Measurements from ENCODE around the gene TRPV4.
A peak's percentile ranks its signal among the peaks of the same experiment; 100 is the strongest.

Gene TRPV4

DNA sequence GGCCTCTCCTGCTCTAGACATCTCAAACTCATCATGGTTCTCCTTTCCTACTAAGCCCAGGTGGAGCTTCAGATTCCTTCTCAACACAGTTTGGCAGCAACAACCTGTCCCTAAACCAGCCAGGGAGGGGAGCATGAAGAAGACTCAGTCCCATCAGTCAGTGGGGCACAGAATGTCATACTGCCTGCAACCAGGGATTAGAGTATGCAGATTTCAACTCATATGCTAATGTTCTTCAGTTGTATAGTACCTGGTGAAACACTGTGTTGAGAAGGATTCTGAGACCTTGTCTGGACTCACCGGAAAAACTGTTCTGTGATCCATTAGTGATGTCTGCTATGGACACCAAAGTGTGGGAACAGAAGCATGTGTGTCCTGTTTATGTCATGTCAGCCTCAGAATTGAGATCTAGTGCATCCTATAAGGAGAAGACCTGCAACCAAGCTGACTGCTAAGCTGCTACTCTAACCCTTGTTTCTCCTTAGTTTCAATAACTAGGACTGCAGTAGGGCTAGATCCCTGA, 43.6 kb downstream of the TRPV4 start:
- Mint-ChIP-seq H3K36me3 (no peaks in the 10 kb centered on the region), H3K27ac (no peak overlapping the region), H3K9me3 (ENCODE audit: low read depth) (no peaks in the 10 kb centered on the region), H3K27me3 (peaks cover 1% of the 10 kb centered on the region), H3K4me3 (no peak overlapping the region), H3K4me1 (ENCODE audit: low read depth) (no peaks in the 10 kb centered on the region)

- Mint-ChIP-seq H3K27ac (no peak overlapping the region), H3K4me3 (no peak overlapping the region), H3K9me3 (ENCODE audit: low read depth) (no peaks in the 10 kb centered on the region), H3K4me1 (ENCODE audit: low read depth) (no peaks in the 10 kb centered on the region), H3K27me3 (peaks cover 1% of the 10 kb centered on the region), H3K36me3 (no peaks in the 10 kb centered on the region)
These were observed 46.4 kb downstream of the TRPV4 start for GRCh38 chr12:109786799-109787198.

DNA sequence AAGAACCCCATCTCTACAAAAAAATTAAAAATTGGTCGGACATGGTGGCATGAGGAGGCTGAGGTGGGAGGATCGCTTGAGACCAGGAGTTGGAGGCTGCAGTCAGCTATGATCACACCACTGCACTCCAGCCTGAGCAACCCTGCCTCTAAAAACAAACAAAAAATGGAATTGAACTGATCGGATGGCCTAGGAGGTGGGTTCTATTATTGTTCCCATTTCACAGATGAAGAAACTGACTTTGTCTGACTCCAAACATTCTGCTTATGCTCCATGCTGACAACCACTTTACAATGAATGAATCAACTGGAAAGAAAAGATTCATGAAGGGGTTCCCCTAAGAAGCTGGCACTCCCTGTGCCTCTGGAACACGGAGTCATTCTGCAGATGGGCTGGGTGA, 47.3 kb downstream of the TRPV4 start:
- H3K4me1 Mint-ChIP-seq (ENCODE audit: low read depth): no peaks in the 10 kb centered on the region
- no peak overlapping the region for H3K4me3 Mint-ChIP-seq
- peaks cover 1% of the 10 kb centered on the region for H3K27me3 Mint-ChIP-seq
- no peaks in the 10 kb centered on the region for H3K9me3 Mint-ChIP-seq (ENCODE audit: low read depth)
- H3K27ac Mint-ChIP-seq: no peak overlapping the region
- no peaks in the 10 kb centered on the region for H3K36me3 Mint-ChIP-seq

- no peak overlapping the region for H3K4me3 Mint-ChIP-seq
- H3K4me1 Mint-ChIP-seq (ENCODE audit: low read depth): no peaks in the 10 kb centered on the region
- no peak overlapping the region for H3K27ac Mint-ChIP-seq
- H3K36me3 Mint-ChIP-seq: no peaks in the 10 kb centered on the region
- no peaks in the 10 kb centered on the region for H3K27me3 Mint-ChIP-seq
- no peaks in the 10 kb centered on the region for H3K9me3 Mint-ChIP-seq (ENCODE audit: low read depth)
These were observed 49.3 kb downstream of the TRPV4 start for GRCh38 chr12:109783965-109784244.

DNA sequence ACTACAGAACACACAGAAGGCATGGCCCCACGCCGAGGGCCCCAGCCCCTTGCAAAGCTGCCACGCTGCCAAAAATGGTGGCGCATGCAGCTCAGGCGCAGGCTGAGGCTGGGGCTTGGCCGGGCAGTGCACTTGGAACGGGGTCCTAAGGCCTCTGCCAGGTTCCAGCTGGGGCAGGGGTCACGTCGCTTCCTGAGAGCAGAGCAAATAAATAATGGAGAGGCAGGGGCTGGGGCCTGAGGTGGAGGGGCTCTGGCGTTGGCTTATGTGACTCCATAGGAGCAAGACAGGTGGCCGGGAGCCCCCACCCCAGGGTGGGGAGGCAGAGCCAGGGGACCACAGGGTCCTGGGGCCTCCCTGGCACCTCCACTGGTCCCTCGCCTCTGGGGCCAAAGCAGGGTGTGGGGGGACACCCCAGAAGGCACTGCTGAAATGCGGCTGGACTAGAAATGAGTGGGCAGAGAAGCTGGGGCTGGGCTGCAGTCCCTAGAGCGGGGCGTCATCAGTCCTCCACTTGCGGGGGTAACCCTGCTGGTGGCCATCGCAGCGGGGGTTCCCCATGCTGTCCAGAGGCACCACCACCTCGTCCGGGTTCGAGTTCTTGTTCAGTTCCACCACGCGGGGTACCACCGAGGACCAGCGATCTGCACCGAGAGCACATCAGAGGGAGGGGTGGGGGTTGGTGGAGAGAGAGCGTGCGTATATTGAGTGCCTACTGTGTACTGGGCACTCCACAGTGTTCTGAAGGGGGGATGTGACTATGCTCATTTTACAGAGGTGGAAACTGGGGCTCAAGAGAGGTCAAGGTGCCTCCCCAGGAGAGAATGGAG, 49.8 kb downstream of the TRPV4 start:
- Mint-ChIP-seq H3K27me3 (no peaks in the 10 kb centered on the region), H3K36me3 (no peaks in the 10 kb centered on the region), H3K4me1 (ENCODE audit: low read depth) (no peaks in the 10 kb centered on the region), H3K4me3 (no peak overlapping the region), H3K27ac (no peak overlapping the region), H3K9me3 (ENCODE audit: low read depth) (no peaks in the 10 kb centered on the region)

DNA sequence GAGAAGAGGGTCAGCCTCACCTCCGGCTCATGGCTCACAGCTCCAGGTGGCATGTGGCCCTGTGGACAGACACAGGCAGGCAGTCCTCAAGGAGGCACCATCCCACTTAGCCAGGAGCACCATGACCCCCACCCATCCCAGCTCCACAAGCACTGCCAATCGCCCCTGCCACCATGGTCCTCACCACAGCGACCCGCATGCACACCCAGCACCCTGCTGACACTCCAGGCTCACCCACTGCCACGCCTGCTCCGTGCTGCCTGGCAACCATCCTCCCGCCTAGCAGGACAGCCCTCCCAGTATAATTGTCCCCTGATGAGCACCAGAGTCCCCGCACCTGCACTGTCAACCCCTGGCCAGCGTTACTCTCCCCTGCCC, 50.9 kb downstream of the TRPV4 start:
- Mint-ChIP-seq H3K27me3 (no peaks in the 10 kb centered on the region), H3K9me3 (ENCODE audit: low read depth) (no peaks in the 10 kb centered on the region), H3K4me1 (ENCODE audit: low read depth) (peaks cover 5% of the 10 kb centered on the region), H3K36me3 (no peaks in the 10 kb centered on the region), H3K4me3 (no peak overlapping the region), H3K27ac (no peak overlapping the region)

GRCh38 chr12:109781668-109782325, 51.4 kb downstream of the TRPV4 start:
- Mint-ChIP-seq H3K4me1 (ENCODE audit: low read depth) (peaks cover 6% of the 10 kb centered on the region), H3K9me3 (ENCODE audit: low read depth) (no peaks in the 10 kb centered on the region), H3K4me3 (no peak overlapping the region), H3K27ac (no peak overlapping the region), H3K27me3 (no peaks in the 10 kb centered on the region), H3K36me3 (no peaks in the 10 kb centered on the region)

- no peaks in the 10 kb centered on the region for H3K27me3 Mint-ChIP-seq
- no peaks in the 10 kb centered on the region for H3K36me3 Mint-ChIP-seq
- no peaks in the 10 kb centered on the region for H3K9me3 Mint-ChIP-seq (ENCODE audit: low read depth)
- H3K4me1 Mint-ChIP-seq (ENCODE audit: low read depth): peaks cover 6% of the 10 kb centered on the region
- no peak overlapping the region for H3K27ac Mint-ChIP-seq
- H3K4me3 Mint-ChIP-seq: no peak overlapping the region
These were observed 53.8 kb downstream of the TRPV4 start for GRCh38 chr12:109779382-109779781.

- Mint-ChIP-seq H3K9me3 (ENCODE audit: low read depth) (no peaks in the 10 kb centered on the region), H3K27ac (no peak overlapping the region), H3K36me3 (no peaks in the 10 kb centered on the region), H3K4me1 (ENCODE audit: low read depth) (peaks cover 6% of the 10 kb centered on the region), H3K4me3 (no peak overlapping the region), H3K27me3 (no peaks in the 10 kb centered on the region)
These were observed 54.5 kb downstream of the TRPV4 start for GRCh38 chr12:109778684-109779083.

- Mint-ChIP-seq H3K27me3 (peaks cover 2% of the 10 kb centered on the region), H3K27ac (peak overlapping the region; percentile 13), H3K4me1 (ENCODE audit: low read depth) (peaks cover 9% of the 10 kb centered on the region), H3K36me3 (no peaks in the 10 kb centered on the region), H3K9me3 (ENCODE audit: low read depth) (no peaks in the 10 kb centered on the region), H3K4me3 (no peak overlapping the region)
These were observed 55.7 kb downstream of the TRPV4 start for GRCh38 chr12:109777544-109777943.

GRCh38 chr12:109776624-109777023, 56.6 kb downstream of the TRPV4 start:
- no peak overlapping the region for H3K27ac Mint-ChIP-seq
- peaks cover 2% of the 10 kb centered on the region for H3K27me3 Mint-ChIP-seq
- H3K4me3 Mint-ChIP-seq: no peak overlapping the region
- H3K9me3 Mint-ChIP-seq (ENCODE audit: low read depth): no peaks in the 10 kb centered on the region
- peaks cover 9% of the 10 kb centered on the region for H3K4me1 Mint-ChIP-seq (ENCODE audit: low read depth)
- H3K36me3 Mint-ChIP-seq: no peaks in the 10 kb centered on the region

- Mint-ChIP-seq H3K36me3 (no peaks in the 10 kb centered on the region), H3K4me1 (ENCODE audit: low read depth) (peaks cover 9% of the 10 kb centered on the region), H3K4me3 (no peak overlapping the region)
These were observed 57.9 kb downstream of the TRPV4 start for GRCh38 chr12:109775172-109775881.

DNA sequence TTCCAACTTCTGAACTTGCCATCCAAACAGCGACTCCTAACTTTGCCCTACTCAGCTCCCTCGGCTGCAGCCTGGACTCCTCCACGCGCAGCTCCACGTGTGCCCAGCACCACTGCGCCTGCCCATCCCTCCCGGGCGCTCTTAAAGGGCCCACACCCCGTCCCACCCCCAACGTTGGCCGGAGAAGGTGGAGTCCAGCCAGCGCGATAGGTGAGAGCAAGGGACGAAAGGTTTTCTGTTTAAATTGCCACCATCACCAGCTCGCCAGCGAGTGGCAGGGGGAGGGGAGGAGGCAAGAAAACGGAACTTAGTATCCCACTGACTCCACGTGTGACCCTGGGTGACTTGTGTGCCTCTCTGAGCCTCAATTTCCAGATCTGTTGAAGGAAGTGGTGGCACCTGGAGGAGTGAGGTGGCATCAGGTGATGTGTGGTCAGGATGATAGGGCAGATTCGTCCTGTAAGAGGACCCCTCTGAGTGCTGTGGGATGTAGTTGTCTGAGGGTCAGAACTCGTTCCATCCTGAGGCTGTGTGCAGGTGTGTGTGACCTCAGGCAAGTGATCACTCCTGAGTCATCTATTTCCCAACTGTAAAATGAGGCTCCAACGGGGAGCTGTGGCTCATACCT, 59.7 kb downstream of the TRPV4 start:
- peaks cover 2% of the 10 kb centered on the region for H3K27me3 Mint-ChIP-seq
- no peaks in the 10 kb centered on the region for H3K36me3 Mint-ChIP-seq
- H3K4me1 Mint-ChIP-seq (ENCODE audit: low read depth): peaks cover 9% of the 10 kb centered on the region
- H3K27ac Mint-ChIP-seq: no peak overlapping the region
- peak overlapping the region; percentile 78 for H3K4me3 Mint-ChIP-seq
- no peaks in the 10 kb centered on the region for H3K9me3 Mint-ChIP-seq (ENCODE audit: low read depth)

More at GRCh38 chr12:109775172-109775881, 57.9 kb downstream of the TRPV4 start:
- H3K27ac Mint-ChIP-seq: no peak overlapping the region
- H3K9me3 Mint-ChIP-seq (ENCODE audit: low read depth): no peaks in the 10 kb centered on the region
- peaks cover 2% of the 10 kb centered on the region for H3K27me3 Mint-ChIP-seq

DNA sequence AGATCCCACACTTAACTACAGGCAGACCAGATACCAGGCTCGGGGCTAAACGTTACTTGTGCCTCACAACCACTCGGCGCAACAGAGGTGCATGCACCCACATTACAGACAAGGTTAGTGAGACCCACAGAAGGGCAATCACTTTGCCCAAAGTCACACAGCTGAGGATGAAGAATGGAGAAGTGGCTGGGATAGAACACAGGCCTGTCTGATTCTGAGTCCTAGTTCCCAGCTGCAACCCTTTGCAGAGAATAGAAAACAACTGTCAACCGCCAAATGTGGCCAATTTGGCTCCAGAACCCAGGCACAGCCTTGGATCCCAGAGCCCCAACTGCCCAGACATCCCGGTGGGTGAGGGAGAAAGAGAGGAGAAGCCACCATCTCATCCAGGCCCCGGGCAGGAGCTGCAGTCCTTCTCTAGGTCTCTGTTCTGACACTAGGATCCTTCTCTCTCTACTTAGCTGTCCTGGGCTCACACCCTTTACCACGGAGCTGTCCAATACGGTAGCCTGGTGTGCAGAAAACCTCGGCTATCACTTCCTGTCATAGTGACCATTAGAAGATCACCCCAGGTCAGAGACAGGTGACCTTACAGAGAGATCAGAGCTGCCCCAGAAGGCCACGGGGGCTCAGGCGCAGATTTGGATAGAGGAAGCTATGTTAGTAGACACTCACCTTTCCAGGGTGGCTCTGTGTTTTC, 60.4 kb downstream of the TRPV4 start:
- Mint-ChIP-seq H3K4me3 (peak overlapping the region; percentile 78), H3K4me1 (ENCODE audit: low read depth) (peaks cover 9% of the 10 kb centered on the region), H3K27ac (peak overlapping the region; percentile 41), H3K27me3 (peaks cover 2% of the 10 kb centered on the region), H3K36me3 (no peaks in the 10 kb centered on the region), H3K9me3 (ENCODE audit: low read depth) (no peaks in the 10 kb centered on the region)

Data from activated naive CD8-positive, alpha-beta T cell (primary cell).